ENCODE results near the gene ARSB. TPM values are rescaled to one million over a fixed set of nuclear protein-coding genes. Genes with fewer than 3 reads are reported as not detected.
"Not testable (repeated sequence)": the region's sequence is repeated elsewhere in the genome, so short reads cannot be mapped to it uniquely, and the experiment has no call there.

ARSB gene
- total RNA-seq, 1 donor, result 9.7 TPM

DNA sequence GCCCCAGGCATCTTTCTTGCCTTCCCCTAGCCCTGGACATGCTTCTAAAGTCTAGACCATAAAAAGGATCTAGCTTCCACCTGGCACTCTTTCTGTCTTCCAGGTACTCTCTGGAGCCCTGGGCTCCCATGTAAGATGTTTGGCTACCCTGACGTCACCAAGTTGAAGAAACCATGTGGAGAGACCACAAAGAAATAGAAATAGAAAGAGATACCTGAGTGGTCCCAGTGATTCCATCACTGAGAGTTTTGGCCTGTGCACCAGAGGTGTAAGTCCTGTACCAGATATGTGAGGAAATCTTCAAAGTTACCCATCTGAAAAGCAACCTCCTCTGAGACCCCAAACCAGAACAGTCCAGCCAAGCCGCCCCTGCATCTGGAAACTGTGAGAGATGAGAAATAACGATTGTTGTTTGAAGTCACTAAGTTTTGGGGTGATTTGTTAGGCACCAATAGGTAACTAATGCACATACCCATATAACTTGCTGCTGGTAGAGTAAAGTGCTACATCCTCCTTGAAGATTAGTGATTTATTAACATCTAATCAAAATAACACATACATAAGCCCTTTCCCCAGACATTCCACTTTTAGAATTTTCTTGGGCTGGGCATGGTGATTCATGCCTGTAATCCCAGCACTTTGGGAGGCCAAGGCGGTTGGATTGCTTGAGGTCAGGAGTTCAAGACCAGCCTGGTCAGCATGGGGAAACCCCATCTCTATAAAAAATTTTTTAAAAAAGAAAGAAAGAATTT is 250.8 kb downstream of the ARSB start:
- no peak for DNase-seq (ENCODE audit: low read depth in 2 of 3, low spot score in 2 of 3)

DNA sequence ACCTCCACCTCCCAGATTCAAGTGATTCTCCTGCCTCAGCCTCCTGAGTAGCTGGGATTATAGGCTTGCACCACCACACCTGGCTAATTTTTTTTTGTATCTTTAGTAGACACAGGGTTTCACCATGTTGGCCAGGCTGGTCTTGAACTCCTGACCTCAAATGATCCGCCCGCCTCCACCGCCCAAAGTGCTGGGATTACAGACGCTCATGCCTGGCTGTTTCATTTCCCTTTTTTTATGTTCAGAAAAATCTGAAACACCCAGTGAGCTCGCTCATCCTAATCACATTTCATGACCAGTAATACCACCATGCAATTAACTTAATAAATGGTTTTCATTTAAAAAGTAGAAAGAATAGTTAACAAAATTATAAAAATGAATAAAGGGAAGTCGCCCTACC is 252.4 kb downstream of the ARSB start:
- not testable (repeated sequence) for DNase-seq (ENCODE audit: low read depth in 2 of 3, low spot score in 2 of 3)

DNA sequence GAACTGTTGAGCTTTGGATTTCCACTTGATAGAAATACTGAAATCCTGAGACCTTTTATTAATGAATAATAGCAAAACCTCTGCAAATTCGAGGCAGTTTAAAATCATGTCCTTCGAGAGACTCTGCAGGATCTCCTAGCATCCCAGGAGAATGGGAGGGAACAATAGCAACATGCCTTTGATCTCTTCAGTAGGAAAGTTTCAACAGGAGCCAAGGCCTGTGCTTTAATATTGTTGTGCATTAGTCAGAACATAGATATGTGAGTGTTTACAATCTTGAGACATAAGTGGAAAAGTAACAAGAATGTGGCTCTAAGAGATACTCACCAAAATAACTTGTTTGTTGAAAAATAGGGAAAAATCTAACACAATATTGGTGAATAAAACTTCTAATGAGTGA is 253.2 kb downstream of the ARSB start:
- DNase-seq (ENCODE audit: low read depth in 2 of 3, low spot score in 2 of 3), result no peak

GRCh38 chr5:78730300-78731094 is 254.6 kb downstream of the ARSB start:
- DNase-seq (ENCODE audit: low read depth in 2 of 3, low spot score in 2 of 3), result no peak

DNA sequence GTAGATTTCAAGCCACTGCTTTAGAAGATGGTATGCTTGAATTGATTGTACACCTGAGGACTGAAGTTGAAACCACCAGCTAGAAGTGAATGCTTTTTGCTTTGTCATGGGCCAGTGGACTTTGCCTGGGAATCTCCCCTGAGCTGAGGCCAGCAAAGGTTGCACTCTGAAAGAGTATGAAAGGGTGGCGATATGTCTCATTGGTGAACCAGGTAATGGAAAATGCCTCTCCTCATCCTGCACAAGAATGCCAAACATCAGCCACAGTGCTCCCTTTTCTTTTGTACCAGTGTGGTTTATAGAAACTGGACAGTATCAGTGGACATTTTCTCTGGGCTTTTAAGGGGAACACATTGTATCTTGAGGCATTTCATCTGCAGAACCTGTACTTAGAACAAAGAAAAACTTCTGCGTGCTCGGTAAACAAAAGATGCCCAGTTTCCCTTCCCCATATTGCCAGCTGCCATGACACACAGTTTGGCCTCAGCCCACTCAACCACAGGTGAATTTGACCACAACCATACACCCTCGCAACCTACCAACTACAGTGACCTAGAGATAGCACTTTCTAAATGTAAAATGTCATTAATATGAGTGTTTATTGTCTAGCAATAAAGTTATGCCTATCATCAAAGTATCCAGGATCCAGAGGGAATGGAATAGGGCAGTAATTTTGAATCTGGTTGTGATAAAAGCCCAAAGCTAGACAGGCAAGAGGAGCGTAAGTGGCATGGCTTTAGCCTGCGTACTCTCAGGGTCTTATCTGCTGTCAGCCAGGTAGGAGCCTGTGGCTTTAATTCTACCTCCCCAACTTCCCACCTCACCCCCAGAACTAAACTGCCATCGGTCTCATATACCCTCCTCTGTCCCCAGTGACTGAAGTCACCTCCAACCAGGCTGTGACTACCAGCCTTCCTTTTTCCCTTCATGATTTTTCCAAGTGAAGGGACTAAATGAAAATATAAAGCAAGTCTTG is 257.0 kb downstream of the ARSB start:
- DNase-seq (ENCODE audit: low read depth in 2 of 3, low spot score in 2 of 3), result no peak

Small RNA genes within 50 kb of the gene (small RNA-seq; reads per million reads assigned to genes)
- not detected for gene AC025755.1

Other genes with a start within 250 kb of the ARSB start
- gene DMGDH, start 84.4 kb upstream of the ARSB start, total RNA-seq, result 1.3 TPM
- gene BHMT2, start 84.5 kb upstream of the ARSB start, total RNA-seq, result 0.27 TPM
- gene BHMT, start 126.5 kb upstream of the ARSB start, total RNA-seq, result not detected